Measurements from ENCODE around the gene ABLIM2. TPM values are rescaled to one million over a fixed set of nuclear protein-coding genes. Genes with fewer than 3 reads are reported as not detected.

ABLIM2 gene
- total RNA-seq, 3 donors from 2014 or later (not counting 1 experiment from before 2014, with no cell fraction given), result 0.71 to 2.8 (median 1.3) TPM

DNA sequence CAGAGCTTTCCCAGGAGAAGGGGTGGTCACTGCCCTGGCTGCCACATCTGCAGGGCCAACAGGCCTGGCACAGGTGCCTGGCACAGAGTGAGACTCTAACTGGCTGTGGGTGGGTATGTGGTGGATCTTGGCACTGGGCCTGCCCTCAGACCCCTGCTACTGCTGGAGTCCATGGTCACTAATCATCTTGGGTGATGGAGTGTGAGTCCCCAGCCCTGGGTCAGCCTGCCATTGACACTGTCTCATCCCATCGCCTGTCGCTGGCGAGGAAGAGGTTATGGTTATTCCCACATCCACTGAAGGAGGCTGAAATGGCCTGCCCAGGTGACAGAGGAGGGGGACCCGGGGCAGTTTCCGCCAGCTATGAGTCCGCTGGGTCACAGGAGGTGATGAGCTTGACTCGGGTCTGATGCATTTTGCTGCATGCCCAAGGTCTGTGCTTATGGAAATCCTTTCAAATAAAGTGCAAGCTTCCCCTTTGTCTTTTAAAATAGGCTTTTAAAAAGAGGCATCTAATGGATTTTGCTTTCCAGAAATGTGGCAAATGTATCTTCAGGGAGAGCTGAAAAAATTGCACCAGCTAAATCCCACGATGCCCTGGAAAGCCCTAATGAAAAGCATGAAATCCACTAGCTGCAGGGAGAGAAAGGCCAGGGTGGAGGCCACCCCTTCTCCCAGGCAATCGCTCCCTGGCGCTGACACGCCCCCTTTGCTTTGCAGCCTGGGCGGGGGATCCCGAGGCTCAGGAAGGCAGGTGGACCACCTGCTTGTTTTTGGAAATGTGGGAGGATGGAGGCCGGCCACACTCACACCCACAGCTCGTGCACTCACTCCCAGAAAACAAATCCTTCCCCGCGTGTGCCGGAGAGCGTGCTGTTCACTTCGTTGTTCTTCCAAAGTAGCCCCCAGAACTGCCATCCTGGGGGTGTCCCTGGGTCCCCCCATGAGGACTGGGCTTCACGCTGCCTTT lies 54.9 kb downstream of the ABLIM2 start:
- no peaks in the 10 kb centered on the region for H3K36me3 Mint-ChIP-seq
- no peak for DNase-seq
- ATAC-seq, result no peak
- H3K27me3 Mint-ChIP-seq (ENCODE audit: low read depth in 2 of 2), result peaks cover 7 to 11% of the 10 kb centered on the region in 2 donors
- Histone ChIP-seq H3K4me1 (ENCODE audit: control insufficient read depth, insufficient read depth, low read length) (no peaks in the 10 kb centered on the region), H3K27me3 (ENCODE audit: control insufficient read depth, insufficient read depth, low read length) (no peaks in the 10 kb centered on the region), H3K36me3 (ENCODE audit: control insufficient read depth, insufficient read depth, low read length) (no peaks in the 10 kb centered on the region), H3K27ac (ENCODE audit: low read length) (no peak overlapping the region), H3K9me3 (ENCODE audit: control insufficient read depth, insufficient read depth, low read length) (no peaks in the 10 kb centered on the region), H3K4me3 (ENCODE audit: low read length) (no peak overlapping the region)
- TF ChIP-seq, protein P1, sequence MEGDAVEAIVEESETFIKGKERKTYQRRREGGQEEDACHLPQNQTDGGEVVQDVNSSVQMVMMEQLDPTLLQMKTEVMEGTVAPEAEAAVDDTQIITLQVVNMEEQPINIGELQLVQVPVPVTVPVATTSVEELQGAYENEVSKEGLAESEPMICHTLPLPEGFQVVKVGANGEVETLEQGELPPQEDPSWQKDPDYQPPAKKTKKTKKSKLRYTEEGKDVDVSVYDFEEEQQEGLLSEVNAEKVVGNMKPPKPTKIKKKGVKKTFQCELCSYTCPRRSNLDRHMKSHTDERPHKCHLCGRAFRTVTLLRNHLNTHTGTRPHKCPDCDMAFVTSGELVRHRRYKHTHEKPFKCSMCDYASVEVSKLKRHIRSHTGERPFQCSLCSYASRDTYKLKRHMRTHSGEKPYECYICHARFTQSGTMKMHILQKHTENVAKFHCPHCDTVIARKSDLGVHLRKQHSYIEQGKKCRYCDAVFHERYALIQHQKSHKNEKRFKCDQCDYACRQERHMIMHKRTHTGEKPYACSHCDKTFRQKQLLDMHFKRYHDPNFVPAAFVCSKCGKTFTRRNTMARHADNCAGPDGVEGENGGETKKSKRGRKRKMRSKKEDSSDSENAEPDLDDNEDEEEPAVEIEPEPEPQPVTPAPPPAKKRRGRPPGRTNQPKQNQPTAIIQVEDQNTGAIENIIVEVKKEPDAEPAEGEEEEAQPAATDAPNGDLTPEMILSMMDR (IDR thresholded peaks at IDR 0.05), result no peak
- 55% methylated on average over 21 of the region's 21 CpGs for WGBS (ENCODE audit: insufficient coverage)
- H3K4me1 Mint-ChIP-seq, result no peaks in the 10 kb centered on the region
- no peaks in the 10 kb centered on the region for H3K9me3 Mint-ChIP-seq
- no peak overlapping the region for H3K4me3 Mint-ChIP-seq
- intact Hi-C loops (cut with micrococcal nuclease), result no loop called here
- no peak overlapping the region for H3K27ac Mint-ChIP-seq

DNA sequence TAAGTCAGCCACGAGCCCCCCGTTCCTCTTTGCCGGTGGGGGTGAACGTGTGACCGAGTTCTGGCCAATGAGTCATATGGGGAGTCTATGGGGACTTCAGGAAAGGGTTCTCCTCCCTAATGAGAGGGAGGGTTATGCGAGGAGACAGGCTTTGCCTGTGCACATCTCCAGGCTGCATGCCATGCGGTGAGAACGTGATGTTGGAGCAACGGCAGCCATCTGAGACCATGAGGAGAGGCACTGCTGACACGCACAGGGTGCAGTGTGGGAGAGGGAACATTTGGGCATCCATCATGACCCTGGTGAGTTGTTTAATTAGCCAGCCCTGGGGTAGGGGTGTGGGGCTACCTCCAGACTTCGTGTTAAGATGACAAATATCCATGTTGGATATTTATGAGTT lies 55.8 kb downstream of the ABLIM2 start:
- TF ChIP-seq, protein P1 (IDR thresholded peaks at IDR 0.05), result no peak
- Histone ChIP-seq H3K27ac (ENCODE audit: low read length) (no peak overlapping the region), H3K4me1 (ENCODE audit: control insufficient read depth, insufficient read depth, low read length) (no peaks in the 10 kb centered on the region), H3K27me3 (ENCODE audit: control insufficient read depth, insufficient read depth, low read length) (no peaks in the 10 kb centered on the region), H3K9me3 (ENCODE audit: control insufficient read depth, insufficient read depth, low read length) (no peaks in the 10 kb centered on the region), H3K36me3 (ENCODE audit: control insufficient read depth, insufficient read depth, low read length) (no peaks in the 10 kb centered on the region), H3K4me3 (ENCODE audit: low read length) (no peak overlapping the region)
- H3K4me1 Mint-ChIP-seq, result no peaks in the 10 kb centered on the region
- no peaks in the 10 kb centered on the region for H3K36me3 Mint-ChIP-seq
- ATAC-seq (no peak), DNase-seq (no peak)
- intact Hi-C loops (cut with micrococcal nuclease), result no loop called here
- H3K27ac Mint-ChIP-seq, result no peak overlapping the region
- H3K9me3 Mint-ChIP-seq, result no peaks in the 10 kb centered on the region
- WGBS (ENCODE audit: insufficient coverage), result 90% methylated on average over 10 of the region's 11 CpGs
- no peak overlapping the region for H3K4me3 Mint-ChIP-seq
- H3K27me3 Mint-ChIP-seq (ENCODE audit: low read depth in 2 of 2), result peaks cover 7 to 11% of the 10 kb centered on the region in 2 donors

DNA sequence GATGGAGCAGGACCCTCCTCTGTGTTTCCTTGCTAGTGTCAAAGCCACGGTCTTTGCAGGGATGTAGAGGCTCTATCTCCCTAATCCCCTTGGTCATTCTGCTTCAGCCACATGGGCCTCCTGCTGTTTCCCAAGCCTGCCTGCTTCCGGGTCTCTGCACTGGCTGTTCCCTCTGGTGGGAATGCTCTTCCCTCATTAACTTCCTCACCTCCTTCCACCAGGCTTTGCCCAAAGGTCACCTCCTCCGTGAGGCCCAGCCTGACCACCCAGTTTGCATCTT lies 56.6 kb downstream of the ABLIM2 start:
- TF ChIP-seq, protein P1 (IDR thresholded peaks at IDR 0.05), result no peak
- Mint-ChIP-seq H3K4me1 (no peaks in the 10 kb centered on the region), H3K27ac (no peak overlapping the region), H3K27me3 (ENCODE audit: low read depth in 2 of 2) (peaks cover 7% of the 10 kb centered on the region in 2 donors), H3K4me3 (no peak overlapping the region), H3K36me3 (no peaks in the 10 kb centered on the region), H3K9me3 (no peaks in the 10 kb centered on the region)
- no peaks in the 10 kb centered on the region for H3K27me3 ChIP-seq (ENCODE audit: control insufficient read depth, insufficient read depth, low read length)
- no peak overlapping the region for H3K27ac ChIP-seq (ENCODE audit: low read length)
- H3K4me3 ChIP-seq (ENCODE audit: low read length), result no peak overlapping the region
- 75% methylated on average over 3 of the region's 3 CpGs for WGBS (ENCODE audit: insufficient coverage)
- no peaks in the 10 kb centered on the region for H3K36me3 ChIP-seq (ENCODE audit: control insufficient read depth, insufficient read depth, low read length)
- no peak for DNase-seq
- ATAC-seq, result no peak
- H3K9me3 ChIP-seq (ENCODE audit: control insufficient read depth, insufficient read depth, low read length), result no peaks in the 10 kb centered on the region
- no peaks in the 10 kb centered on the region for H3K4me1 ChIP-seq (ENCODE audit: control insufficient read depth, insufficient read depth, low read length)
- intact Hi-C loops (cut with micrococcal nuclease), result no loop called here
